Ishikawa (cell line): ENCODE data around the gene SYNE3.

Source experiments
- CEBPB ChIP-seq: IDR thresholded peaks from 2 replicates; pipeline ENCODE4 v1.6.1; 2012
- CREB1 ChIP-seq: IDR thresholded peaks from 2 replicates; pipeline ENCODE4 v1.6.1; 2012; ENCODE audit warnings: low read depth
- EGR1 ChIP-seq: IDR thresholded peaks from 2 replicates; pipeline ENCODE4 v1.6.1; 2012
- EP300 ChIP-seq: IDR thresholded peaks from 2 replicates; pipeline ENCODE4 v1.6.1; 2012; ENCODE audit warnings: borderline replicate concordance
- FOXM1 ChIP-seq: IDR thresholded peaks from 2 replicates; pipeline ENCODE4 v1.6.1; 2012; ENCODE audit warnings: low read depth, borderline replicate concordance
- MAX ChIP-seq: IDR thresholded peaks from 2 replicates; pipeline ENCODE4 v1.6.1; 2012
- NFIC ChIP-seq: IDR thresholded peaks from 2 replicates; pipeline ENCODE4 v1.6.1; 2012
- RAD21 ChIP-seq: IDR thresholded peaks from 2 replicates; pipeline ENCODE4 v1.6.1; 2012; ENCODE audit warnings: low read depth
- REST ChIP-seq: IDR thresholded peaks from 2 replicates; pipeline ENCODE4 v1.6.1; 2012; ENCODE audit warnings: low read depth, mild to moderate bottlenecking
- TAF1 ChIP-seq: IDR thresholded peaks from 2 replicates; pipeline ENCODE4 v1.6.1; 2012; ENCODE audit warnings: low read depth, mild to moderate bottlenecking
- TCF12 ChIP-seq: IDR thresholded peaks from 2 replicates; pipeline ENCODE4 v1.6.1; 2012; ENCODE audit warnings: low read depth
- TEAD4 ChIP-seq: IDR thresholded peaks from 2 replicates; pipeline ENCODE4 v1.6.1; 2012
- USF1 ChIP-seq: IDR thresholded peaks from 2 replicates; pipeline ENCODE4 v1.6.1; 2012
- YY1 ChIP-seq: IDR thresholded peaks from 2 replicates; pipeline ENCODE4 v1.6.1; 2012; ENCODE audit warnings: low read depth
- ZBTB7A ChIP-seq: IDR thresholded peaks from 2 replicates; pipeline ENCODE4 v1.6.1; 2012; ENCODE audit warnings: low read depth

SYNE3 gene

GRCh38 chr14:95549656-95550585 is 33.5 kb upstream of the SYNE3 start:
- TF ChIP-seq EGR1 (no peak), CREB1 (no peak), RAD21 (no peak), USF1 (no peak), EP300 (no peak), NFIC (no peak), TAF1 (no peak), ZBTB7A (no peak), FOXM1 (no peak), CEBPB (no peak), TCF12 (no peak), MAX (no peak), TEAD4 (no peak), REST (no peak)

- no peak for TF ChIP-seq EP300
- TF ChIP-seq RAD21, result no peak
- no peak for TF ChIP-seq TEAD4
- no peak for TF ChIP-seq YY1
- TF ChIP-seq TAF1, result no peak
- TF ChIP-seq EGR1, result no peak
- TF ChIP-seq USF1, result no peak
- no peak for TF ChIP-seq FOXM1
- TF ChIP-seq NFIC, result no peak
- no peak for TF ChIP-seq REST
- no peak for TF ChIP-seq CREB1
- TF ChIP-seq MAX, result no peak
- no peak for TF ChIP-seq CEBPB
- no peak for TF ChIP-seq TCF12
- no peak for TF ChIP-seq ZBTB7A
These were observed 32.0 kb upstream of the SYNE3 start for GRCh38 chr14:95548328-95548929.

- no peak for TF ChIP-seq EP300
- no peak for TF ChIP-seq USF1
- TF ChIP-seq MAX, result no peak
- no peak for TF ChIP-seq TAF1
- no peak for TF ChIP-seq ZBTB7A
- no peak for TF ChIP-seq CREB1
These were observed 31.3 kb upstream of the SYNE3 start for GRCh38 chr14:95547626-95548327.

- TF ChIP-seq MAX (no peak), EGR1 (no peak), TAF1 (no peak)
These were observed 30.8 kb upstream of the SYNE3 start for GRCh38 chr14:95547272-95547625.
